Epithelial cell of esophagus (primary cell): ENCODE results near the gene FNDC3B.

Experiments
- DNase-seq: peaks from one replicate; pipeline ENCODE4 v3.0.0; 2010; ENCODE audit warnings: low read depth
- H3K4me3 ChIP-seq: 2 replicates; pipeline ENCODE4 v1.5.1; 2011; ENCODE audit warnings: mild to moderate bottlenecking, low read length, control low read depth
- TF ChIP-seq, protein P1 (sequence below): IDR thresholded peaks from 2 replicates; pipeline ENCODE4 v1.5.1; 2011; ENCODE audit warnings: low read depth, mild to moderate bottlenecking, low read length, control low read depth, inconsistent platforms; ENCODE audit not compliant: insufficient read depth; ENCODE audit errors: missing control alignments

The FNDC3B gene

GRCh38 chr3:172199850-172200369 lies 160.5 kb downstream of the FNDC3B start:
- no peak for DNase-seq
- no peak overlapping the region for H3K4me3 ChIP-seq
- TF ChIP-seq, protein P1, sequence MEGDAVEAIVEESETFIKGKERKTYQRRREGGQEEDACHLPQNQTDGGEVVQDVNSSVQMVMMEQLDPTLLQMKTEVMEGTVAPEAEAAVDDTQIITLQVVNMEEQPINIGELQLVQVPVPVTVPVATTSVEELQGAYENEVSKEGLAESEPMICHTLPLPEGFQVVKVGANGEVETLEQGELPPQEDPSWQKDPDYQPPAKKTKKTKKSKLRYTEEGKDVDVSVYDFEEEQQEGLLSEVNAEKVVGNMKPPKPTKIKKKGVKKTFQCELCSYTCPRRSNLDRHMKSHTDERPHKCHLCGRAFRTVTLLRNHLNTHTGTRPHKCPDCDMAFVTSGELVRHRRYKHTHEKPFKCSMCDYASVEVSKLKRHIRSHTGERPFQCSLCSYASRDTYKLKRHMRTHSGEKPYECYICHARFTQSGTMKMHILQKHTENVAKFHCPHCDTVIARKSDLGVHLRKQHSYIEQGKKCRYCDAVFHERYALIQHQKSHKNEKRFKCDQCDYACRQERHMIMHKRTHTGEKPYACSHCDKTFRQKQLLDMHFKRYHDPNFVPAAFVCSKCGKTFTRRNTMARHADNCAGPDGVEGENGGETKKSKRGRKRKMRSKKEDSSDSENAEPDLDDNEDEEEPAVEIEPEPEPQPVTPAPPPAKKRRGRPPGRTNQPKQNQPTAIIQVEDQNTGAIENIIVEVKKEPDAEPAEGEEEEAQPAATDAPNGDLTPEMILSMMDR: no peak

GRCh38 chr3:172201136-172201869 lies 161.9 kb downstream of the FNDC3B start:
- DNase-seq: peak; percentile 62
- TF ChIP-seq, protein P1: no peak
- no peak overlapping the region for H3K4me3 ChIP-seq

GRCh38 chr3:172201870-172202236 lies 162.5 kb downstream of the FNDC3B start:
- no peak overlapping the region for H3K4me3 ChIP-seq
- TF ChIP-seq, protein P1: peak; percentile 17
- peak; percentile 64 for DNase-seq

- H3K4me3 ChIP-seq: no peak overlapping the region
- DNase-seq: no peak
- TF ChIP-seq, protein P1: no peak
These were observed 163.4 kb downstream of the FNDC3B start for GRCh38 chr3:172202797-172203196.

GRCh38 chr3:172203522-172204258 lies 164.3 kb downstream of the FNDC3B start:
- TF ChIP-seq, protein P1: no peak
- no peak for DNase-seq
- H3K4me3 ChIP-seq: no peak overlapping the region

DNA sequence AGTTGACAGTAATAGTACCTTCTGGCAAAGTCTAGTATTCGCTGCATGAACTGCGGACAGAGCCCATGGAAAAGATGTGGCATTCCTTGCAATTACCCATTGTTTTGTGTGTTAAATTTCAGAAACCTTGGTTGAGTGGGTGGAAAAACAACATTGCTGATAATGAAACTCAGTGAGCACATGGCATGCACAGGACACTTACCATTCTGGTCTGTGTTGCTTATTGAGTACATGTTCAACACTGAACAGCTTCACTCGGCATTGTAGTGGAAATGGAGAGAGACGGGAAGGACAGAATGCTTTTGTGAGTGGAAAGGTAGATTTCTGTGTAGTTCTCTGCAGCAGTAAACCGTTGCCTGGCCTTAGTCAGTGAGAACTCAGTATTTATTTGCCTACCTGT lies 165.3 kb downstream of the FNDC3B start:
- TF ChIP-seq, protein P1: no peak
- H3K4me3 ChIP-seq: no peak overlapping the region
- DNase-seq: no peak
